Erythroblast (primary cell): ENCODE data around the gene KRTAP10-1.

ENCODE experiments used
- GATA1 ChIP-seq: IDR thresholded peaks from 2 replicates; pipeline ENCODE4 v1.6.1; 2011; ENCODE audit warnings: low read depth, mild to moderate bottlenecking, control low read depth, low read length, moderate library complexity
- POLR2A ChIP-seq: IDR thresholded peaks from 2 replicates; pipeline ENCODE4 v1.6.1; 2011; ENCODE audit warnings: mild to moderate bottlenecking, low read length

GRCh38 chr21:44555200-44555875 is 15.3 kb upstream of the KRTAP10-1 start:
- TF ChIP-seq POLR2A (no peak), GATA1 (no peak)
